HG02763 (cell line): ENCODE data around the gene HOXA6.

ENCODE experiments used
- ATAC-seq: cut with Tn5 transposase; IDR thresholded peaks from one replicate; pipeline ENCODE4 v1.9.1; 2021; ENCODE audit warnings: mild to moderate bottlenecking, moderate library complexity; ENCODE audit not compliant: unreplicated experiment

HOXA6 gene

GRCh38 chr7:27141137-27141922 is 6.2 kb downstream of the HOXA6 start:
- no peak for ATAC-seq

- no peak for ATAC-seq
Observed at GRCh38 chr7:27140126-27140857, 7.3 kb downstream of the HOXA6 start.

DNA sequence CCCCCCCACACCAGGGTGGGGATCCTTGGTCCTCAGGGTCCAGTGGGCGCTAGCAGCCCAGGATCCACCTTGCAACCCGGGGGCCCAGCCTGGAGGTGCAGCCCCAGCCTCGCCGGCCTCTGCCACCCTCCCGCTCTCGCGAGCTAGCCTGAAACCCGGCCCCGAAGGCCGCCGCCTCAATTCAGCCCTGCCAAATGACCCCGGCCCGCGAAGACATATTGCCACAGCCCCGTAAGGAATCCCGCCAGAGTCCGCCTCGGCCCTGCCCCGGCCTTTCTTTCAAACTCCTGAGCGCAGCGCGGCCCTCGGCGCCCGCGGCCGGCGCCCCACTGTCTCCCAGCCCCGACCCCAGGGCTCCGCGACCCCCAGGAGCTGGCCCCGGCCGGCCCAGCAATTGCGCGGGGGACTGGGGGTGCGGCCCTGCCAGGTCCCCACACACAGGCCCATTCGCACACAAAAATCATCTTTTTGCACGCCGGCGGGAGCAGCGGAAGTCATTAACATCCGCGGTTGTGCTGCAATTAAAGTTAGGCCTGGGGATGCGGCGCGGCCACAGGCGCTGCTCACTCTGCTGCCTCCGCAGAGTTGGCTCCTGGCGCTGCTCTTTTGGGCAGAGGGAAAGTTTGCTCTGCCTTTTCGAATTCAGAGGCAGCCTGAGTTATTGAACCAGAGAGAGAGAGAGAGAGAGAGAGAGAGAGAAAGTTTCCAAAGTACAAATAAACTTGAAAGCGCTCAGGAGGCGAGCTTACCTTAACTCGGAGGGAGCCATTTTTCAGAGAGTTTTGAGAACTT is 8.0 kb downstream of the HOXA6 start:
- no peak for ATAC-seq

DNA sequence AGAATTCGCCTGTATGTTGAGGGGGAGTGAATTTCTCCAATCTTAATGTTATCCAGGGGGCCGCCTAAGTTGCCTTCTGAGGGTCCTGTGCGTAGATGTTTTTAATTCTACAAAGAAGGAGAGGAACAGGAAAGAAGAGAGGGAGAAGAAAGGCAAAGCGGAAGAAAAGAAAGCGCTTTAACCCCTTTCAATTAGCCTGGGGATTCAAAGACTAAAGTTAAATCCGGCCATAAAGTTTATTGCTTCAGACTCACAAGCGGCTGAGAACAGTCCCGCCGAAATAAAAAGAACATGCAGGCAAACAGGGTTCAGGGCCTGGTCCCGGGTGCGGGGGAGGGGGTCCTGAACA is 8.6 kb downstream of the HOXA6 start:
- ATAC-seq, result no peak

DNA sequence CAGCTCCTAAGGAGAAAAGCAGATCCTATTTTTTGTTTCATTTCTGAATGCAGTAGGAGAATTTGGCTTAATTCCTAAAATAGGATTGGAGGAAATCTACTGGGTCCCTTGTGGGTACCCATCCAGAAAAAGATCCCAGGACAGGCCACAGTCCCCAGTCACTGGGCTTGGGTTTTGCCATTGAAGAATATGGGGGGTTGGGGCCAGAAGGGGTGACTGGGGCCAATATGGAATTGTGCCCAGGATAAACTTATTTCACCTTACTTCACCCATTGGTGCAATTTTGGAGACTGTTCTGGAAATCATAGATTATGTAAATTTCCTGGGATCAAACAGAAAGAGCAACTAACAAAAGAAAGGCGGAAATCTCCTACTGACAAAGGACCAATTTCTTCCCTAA is 9.1 kb downstream of the HOXA6 start:
- ATAC-seq, result no peak

DNA sequence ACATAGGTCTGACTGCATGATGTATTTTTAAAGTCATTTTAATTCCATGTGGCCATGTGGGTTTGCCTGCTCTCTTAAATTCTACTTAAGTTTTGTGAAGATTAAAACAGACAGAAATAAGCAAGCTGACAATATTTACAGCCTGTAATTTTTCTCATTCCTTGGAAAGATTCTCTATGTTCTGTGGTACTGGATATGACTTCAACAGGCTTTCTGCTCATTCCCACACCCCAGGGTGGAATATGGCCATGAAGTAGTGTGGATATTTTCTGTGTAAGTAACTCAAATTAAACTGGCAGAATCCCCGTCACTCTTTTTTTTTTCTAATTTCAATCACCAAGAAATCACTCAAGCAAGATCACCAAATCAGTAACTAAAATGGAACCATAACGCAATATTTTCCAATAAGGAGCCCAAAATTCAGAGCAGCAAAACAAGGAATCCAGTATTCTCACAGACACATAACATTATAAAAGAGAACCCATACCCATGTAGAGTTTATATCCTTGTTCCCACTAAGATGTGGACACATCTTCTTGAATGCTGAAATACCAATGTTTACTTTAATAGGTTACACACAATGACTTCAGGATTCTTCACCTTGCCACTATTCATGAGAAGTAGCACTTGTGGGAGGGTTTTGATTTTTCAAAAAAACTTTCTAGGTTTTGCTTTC is 9.8 kb downstream of the HOXA6 start:
- ATAC-seq, result no peak

GRCh38 chr7:27134392-27134791 is 13.2 kb downstream of the HOXA6 start:
- no peak for ATAC-seq

- no peak for ATAC-seq
Observed at GRCh38 chr7:27133409-27134231, 14.0 kb downstream of the HOXA6 start.

- no peak for ATAC-seq
Observed at GRCh38 chr7:27132978-27133377, 14.6 kb downstream of the HOXA6 start.

GRCh38 chr7:27132214-27132613 is 15.4 kb downstream of the HOXA6 start:
- no peak for ATAC-seq

DNA sequence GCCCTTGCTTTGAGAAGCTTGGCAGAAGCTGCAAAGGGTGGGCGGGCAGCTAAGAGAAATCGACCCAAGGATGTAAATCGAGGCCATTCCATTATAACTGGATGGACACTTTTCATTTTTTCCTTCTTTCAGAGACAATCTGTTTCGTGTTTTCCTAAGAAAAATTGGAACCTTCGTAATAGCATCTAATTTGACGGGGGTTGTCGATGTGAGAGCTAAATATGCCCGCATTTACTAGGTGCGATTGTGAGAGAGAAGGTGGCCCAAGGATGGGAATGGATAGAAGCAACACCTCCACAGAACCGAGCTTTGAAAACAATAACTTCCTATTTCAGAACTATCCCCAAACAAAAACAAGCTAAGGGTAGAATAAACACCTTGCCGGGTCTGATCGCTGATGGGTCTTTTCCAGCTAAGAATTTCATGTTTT is 16.2 kb downstream of the HOXA6 start:
- ATAC-seq, result no peak

- peak; percentile 68 for ATAC-seq
Observed at GRCh38 chr7:27130540-27131389, 16.8 kb downstream of the HOXA6 start, which contains the start of gene HOXA4. Gene HOXA4 (minus strand): TSS chr7:27130757. CDS start chr7:27130733, 24 bp downstream.

GRCh38 chr7:27129729-27130539 is 17.6 kb downstream of the HOXA6 start:
- ATAC-seq, result no peak

DNA sequence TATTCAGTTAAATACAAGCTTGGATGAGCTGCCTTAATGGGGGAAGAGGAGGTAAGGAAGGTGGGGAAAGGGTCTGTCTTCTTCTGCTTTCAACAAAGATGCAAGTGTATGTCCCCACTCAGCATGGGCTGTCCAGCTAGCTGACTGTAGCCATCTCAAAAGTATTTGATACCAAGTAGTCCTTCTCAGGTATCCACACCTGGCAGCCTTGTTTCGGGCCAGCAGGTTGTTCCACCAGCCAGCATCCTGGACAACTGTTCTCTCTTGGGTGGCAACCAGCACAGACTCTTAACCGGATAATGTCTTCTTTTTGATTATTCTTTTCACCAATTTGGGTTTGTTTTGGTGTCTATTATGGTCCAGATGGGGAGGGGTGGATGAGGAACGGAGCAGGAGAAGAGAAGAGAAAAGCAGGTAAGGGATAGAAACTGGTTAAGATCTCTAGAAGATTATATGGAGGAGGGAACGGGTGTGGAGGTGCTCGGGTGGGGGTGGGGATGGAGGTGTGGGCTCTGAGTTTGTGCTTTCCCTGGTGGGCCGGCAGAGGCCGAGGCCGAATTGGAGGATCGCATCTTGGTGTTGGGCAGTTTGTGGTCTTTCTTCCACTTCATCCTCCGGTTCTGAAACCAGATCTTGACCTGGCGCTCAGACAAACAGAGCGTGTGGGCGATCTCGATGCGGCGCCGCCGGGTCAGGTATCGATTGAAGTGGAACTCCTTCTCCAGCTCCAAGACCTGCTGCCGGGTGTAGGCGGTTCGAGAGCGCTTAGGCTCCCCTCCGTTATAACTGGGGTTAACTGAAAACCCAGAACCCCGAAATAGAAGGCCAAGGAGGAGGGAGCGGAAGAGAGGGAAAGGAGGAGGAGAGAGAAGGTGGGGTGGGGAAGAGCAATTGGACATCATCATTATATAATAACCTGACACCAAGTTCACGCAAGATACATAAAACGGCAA is 18.5 kb downstream of the HOXA6 start:
- no peak for ATAC-seq

DNA sequence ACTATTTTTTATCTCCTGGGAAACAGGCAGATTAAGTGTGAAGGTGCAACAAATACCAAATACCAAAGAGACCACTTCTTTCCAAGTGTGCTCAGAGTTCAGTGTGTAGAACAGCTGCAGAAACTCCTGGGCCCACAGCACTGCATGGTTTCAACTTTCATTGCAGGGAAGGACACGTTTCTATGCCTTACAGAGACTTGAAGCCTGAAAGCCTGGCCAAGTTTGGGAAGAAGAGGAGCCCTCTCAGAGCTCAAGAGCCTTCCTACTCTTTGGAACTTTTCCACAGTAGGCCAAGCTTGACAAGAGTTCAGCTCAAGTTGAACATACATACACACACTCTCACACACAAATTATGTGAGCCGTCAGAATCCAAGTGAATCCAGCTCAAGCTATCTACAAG is 19.5 kb downstream of the HOXA6 start:
- no peak for ATAC-seq

GRCh38 chr7:27126596-27127327 is 20.8 kb downstream of the HOXA6 start:
- no peak for ATAC-seq

- ATAC-seq, result no peak
Observed at GRCh38 chr7:27125986-27126394, 21.6 kb downstream of the HOXA6 start.
